BLaER1 (cell line): ENCODE data around the gene TIRAP.

Experiments
- H3K27ac ChIP-seq: shearing (Covaris generic); formaldehyde crosslinking; 2 replicates; pipeline ENCODE4 v1.8.1; 2022
- H3K27me3 ChIP-seq: shearing (Covaris generic); formaldehyde crosslinking; 2 replicates; pipeline ENCODE4 v1.8.1; 2022
- H3K36me3 ChIP-seq: shearing (Covaris generic); formaldehyde crosslinking; 2 replicates; pipeline ENCODE4 v1.8.1; 2022
- H3K4me1 ChIP-seq: shearing (Covaris generic); formaldehyde crosslinking; 2 replicates; pipeline ENCODE4 v1.8.1; 2022
- H3K4me2 ChIP-seq: shearing (Covaris generic); formaldehyde crosslinking; 2 replicates; pipeline ENCODE4 v1.8.1; 2022
- H3K4me3 ChIP-seq: shearing (Covaris generic); formaldehyde crosslinking; 2 replicates; pipeline ENCODE4 v1.8.1; 2022
- H3K9ac ChIP-seq: shearing (Covaris generic); formaldehyde crosslinking; 2 replicates; pipeline ENCODE4 v1.8.1; 2022
- H3K9me3 ChIP-seq: shearing (Covaris generic); formaldehyde crosslinking; 2 replicates; pipeline ENCODE4 v1.8.1; 2022
- H4K20me1 ChIP-seq: shearing (Covaris generic); formaldehyde crosslinking; 2 replicates; pipeline ENCODE4 v1.8.1; 2022
- Cebpa-rat ChIP-seq: shearing (Covaris generic); IDR thresholded peaks from 2 replicates; pipeline ENCODE4 v1.8.1; 2022

Gene TIRAP

GRCh38 chr11:126331286-126331685 is 48.4 kb downstream of the TIRAP start:
- Histone ChIP-seq H3K4me2 (no peak overlapping the region), H3K4me3 (no peak overlapping the region), H3K9me3 (no peaks in the 10 kb centered on the region), H3K4me1 (peaks cover 32% of the 10 kb centered on the region), H4K20me1 (no peaks in the 10 kb centered on the region), H3K9ac (no peak overlapping the region), H3K27me3 (no peaks in the 10 kb centered on the region), H3K27ac (no peak overlapping the region), H3K36me3 (peaks cover 55% of the 10 kb centered on the region)
- TF ChIP-seq Cebpa-rat = no peak

- H3K27me3 ChIP-seq = no peaks in the 10 kb centered on the region
- peaks cover 37% of the 10 kb centered on the region for H3K4me1 ChIP-seq
- no peak overlapping the region for H3K9ac ChIP-seq
- no peak for TF ChIP-seq Cebpa-rat
- H3K4me2 ChIP-seq = no peak overlapping the region
- no peaks in the 10 kb centered on the region for H4K20me1 ChIP-seq
- no peak overlapping the region for H3K4me3 ChIP-seq
- no peaks in the 10 kb centered on the region for H3K9me3 ChIP-seq
- H3K36me3 ChIP-seq = peaks cover 56% of the 10 kb centered on the region
- H3K27ac ChIP-seq = no peak overlapping the region
Measured at GRCh38 chr11:126332221-126332711, 49.4 kb downstream of the TIRAP start.

- Histone ChIP-seq H3K27me3 (no peaks in the 10 kb centered on the region), H3K4me1 (peaks cover 42% of the 10 kb centered on the region), H4K20me1 (no peaks in the 10 kb centered on the region), H3K27ac (no peak overlapping the region), H3K36me3 (peaks cover 60% of the 10 kb centered on the region), H3K4me3 (no peak overlapping the region), H3K9ac (no peak overlapping the region), H3K4me2 (no peak overlapping the region), H3K9me3 (no peaks in the 10 kb centered on the region)
- TF ChIP-seq Cebpa-rat = no peak
Measured at GRCh38 chr11:126333142-126333541, 50.2 kb downstream of the TIRAP start.

- Histone ChIP-seq H3K27ac (0 out of 2 replicates have a peak overlapping the region, but pooled peaks have one; percentile 72), H3K9ac (no peak overlapping the region), H4K20me1 (no peaks in the 10 kb centered on the region), H3K4me1 (peaks cover 46% of the 10 kb centered on the region), H3K4me2 (peak overlapping the region; percentile 67), H3K27me3 (no peaks in the 10 kb centered on the region), H3K9me3 (no peaks in the 10 kb centered on the region), H3K36me3 (peaks cover 68% of the 10 kb centered on the region), H3K4me3 (no peak overlapping the region)
- TF ChIP-seq Cebpa-rat = no peak
Measured at GRCh38 chr11:126334659-126335462, 52.0 kb downstream of the TIRAP start.

- no peaks in the 10 kb centered on the region for H3K27me3 ChIP-seq
- TF ChIP-seq Cebpa-rat = no peak
- H3K9ac ChIP-seq = no peak overlapping the region
- H3K9me3 ChIP-seq = no peaks in the 10 kb centered on the region
- no peaks in the 10 kb centered on the region for H4K20me1 ChIP-seq
- peak overlapping the region; percentile 67 for H3K4me2 ChIP-seq
- peaks cover 52% of the 10 kb centered on the region for H3K4me1 ChIP-seq
- H3K36me3 ChIP-seq = peaks cover 73% of the 10 kb centered on the region
- no peak overlapping the region for H3K4me3 ChIP-seq
- H3K27ac ChIP-seq = peak overlapping the region; percentile 72
Measured at GRCh38 chr11:126335463-126335760, 52.5 kb downstream of the TIRAP start.

- Histone ChIP-seq H3K4me3 (no peak overlapping the region), H3K36me3 (peaks cover 73% of the 10 kb centered on the region), H3K4me1 (peaks cover 59% of the 10 kb centered on the region), H3K9me3 (no peaks in the 10 kb centered on the region), H3K27me3 (no peaks in the 10 kb centered on the region), H3K27ac (peak overlapping the region; percentile 72), H3K4me2 (peak overlapping the region; percentile 67), H3K9ac (peak overlapping the region; percentile 62), H4K20me1 (no peaks in the 10 kb centered on the region)
- no peak for TF ChIP-seq Cebpa-rat
Measured at GRCh38 chr11:126336138-126336541, 53.2 kb downstream of the TIRAP start.

GRCh38 chr11:126336671-126337101 is 53.8 kb downstream of the TIRAP start:
- Histone ChIP-seq H3K4me1 (peaks cover 65% of the 10 kb centered on the region), H3K27me3 (no peaks in the 10 kb centered on the region), H3K36me3 (peaks cover 73% of the 10 kb centered on the region), H3K9ac (peak overlapping the region; percentile 62; the same call in 1 of the 2 replicates), H4K20me1 (no peaks in the 10 kb centered on the region), H3K4me3 (no peak overlapping the region), H3K4me2 (peak overlapping the region; percentile 67), H3K27ac (peak overlapping the region; percentile 72), H3K9me3 (no peaks in the 10 kb centered on the region)
- no peak for TF ChIP-seq Cebpa-rat

GRCh38 chr11:126337126-126337473 is 54.2 kb downstream of the TIRAP start:
- H3K27me3 ChIP-seq = no peaks in the 10 kb centered on the region
- H3K4me1 ChIP-seq = peaks cover 69% of the 10 kb centered on the region
- peak overlapping the region; percentile 62; the same call in 1 of the 2 replicates for H3K9ac ChIP-seq
- peak overlapping the region; percentile 67 for H3K4me2 ChIP-seq
- H4K20me1 ChIP-seq = no peaks in the 10 kb centered on the region
- H3K4me3 ChIP-seq = no peak overlapping the region
- TF ChIP-seq Cebpa-rat = no peak
- no peaks in the 10 kb centered on the region for H3K9me3 ChIP-seq
- H3K27ac ChIP-seq = peak overlapping the region; percentile 72
- H3K36me3 ChIP-seq = peaks cover 73% of the 10 kb centered on the region

- no peaks in the 10 kb centered on the region for H3K27me3 ChIP-seq
- no peaks in the 10 kb centered on the region for H3K9me3 ChIP-seq
- H4K20me1 ChIP-seq = no peaks in the 10 kb centered on the region
- peak overlapping the region; percentile 67 for H3K4me2 ChIP-seq
- no peak for TF ChIP-seq Cebpa-rat
- peak overlapping the region; percentile 72 for H3K27ac ChIP-seq
- H3K4me1 ChIP-seq = peaks cover 74% of the 10 kb centered on the region
- H3K9ac ChIP-seq = peak overlapping the region; percentile 62; the same call in 1 of the 2 replicates
- H3K4me3 ChIP-seq = no peak overlapping the region
- peaks cover 73% of the 10 kb centered on the region for H3K36me3 ChIP-seq
Measured at GRCh38 chr11:126337474-126338241, 54.8 kb downstream of the TIRAP start.
